GM23338 (cell line): ENCODE measurements around the gene NTN1. TPM values are rescaled to one million over a fixed set of nuclear protein-coding genes. Genes with fewer than 3 reads are reported as not detected.

ENCODE experiments used
- ATAC-seq: fragments of 200-7000 bp; cut with Tn5 transposase; 3 replicates; pipeline ENCODE4 v1.9.1; 2020
- DNase-seq: peaks from one replicate; pipeline ENCODE4 v3.0.0-alpha.2; 2015; ENCODE audit warnings: low spot score
- H2AFZ ChIP-seq: fragments of 200-600 bp; sonication (generic); 2 replicates; pipeline ENCODE4 v1.8.0; 2016; ENCODE audit warnings: antibody characterized with exemption, mild to moderate bottlenecking, moderate library complexity
- H3F3A ChIP-seq: fragments of 200-600 bp; sonication (generic); replicated peaks from 2 replicates; pipeline ENCODE4 v1.8.0; 2017; ENCODE audit warnings: antibody characterized with exemption, mixed run types, low read depth
- H3K27ac ChIP-seq: fragments of 200-600 bp; sonication (generic); 2 replicates; pipeline ENCODE4 v1.6.1; 2016; ENCODE audit warnings: low read depth
- H3K27me3 ChIP-seq: fragments of 200-600 bp; sonication (generic); 2 replicates; pipeline ENCODE4 v1.8.0; 2016; ENCODE audit warnings: mild to moderate bottlenecking, mixed run types, moderate library complexity; ENCODE audit not compliant: insufficient read depth
- H3K36me3 ChIP-seq: fragments of 200-600 bp; sonication (generic); 2 replicates; pipeline ENCODE4 v1.8.0; 2016; ENCODE audit warnings: mild to moderate bottlenecking; ENCODE audit not compliant: insufficient read depth
- H3K4me1 ChIP-seq: fragments of 200-600 bp; sonication (generic); 2 replicates; pipeline ENCODE4 v1.8.0; 2016; ENCODE audit warnings: mild to moderate bottlenecking, moderate library complexity; ENCODE audit not compliant: insufficient read depth
- H3K4me2 ChIP-seq: fragments of 200-600 bp; sonication (generic); 2 replicates; pipeline ENCODE4 v1.7.1; 2017; ENCODE audit warnings: mixed run types
- H3K4me3 ChIP-seq: fragments of 200-600 bp; sonication (generic); 2 replicates; pipeline ENCODE4 v1.6.1; 2016; ENCODE audit warnings: mixed run types
- H3K79me2 ChIP-seq: fragments of 200-600 bp; sonication (generic); replicated peaks from 2 replicates; pipeline ENCODE4 v1.8.0; 2017; ENCODE audit warnings: mild to moderate bottlenecking; ENCODE audit not compliant: insufficient read depth
- H3K9me2 ChIP-seq: fragments of 200-600 bp; sonication (generic); 2 replicates; pipeline ENCODE4 v1.8.0; 2017; ENCODE audit not compliant: insufficient read depth
- H4K20me1 ChIP-seq: fragments of 200-600 bp; sonication (generic); replicated peaks from 2 replicates; pipeline ENCODE4 v1.8.0; 2017; ENCODE audit warnings: mild to moderate bottlenecking; ENCODE audit not compliant: insufficient read depth
- H3K27ac Mint-ChIP-seq: 2 replicates; pipeline ENCODE4 v1.8.0; 2020; ENCODE audit warnings: inconsistent platforms, mild to moderate bottlenecking, moderate library complexity, mixed read lengths
- H3K27me3 Mint-ChIP-seq: 3 replicates; pipeline ENCODE4 v1.8.0; 2022; ENCODE audit warnings: low read depth, mild to moderate bottlenecking, moderate library complexity, mixed read lengths, inconsistent platforms; ENCODE audit not compliant: insufficient read depth, poor library complexity
- H3K36me3 Mint-ChIP-seq: 3 replicates; pipeline ENCODE4 v1.8.0; 2021; ENCODE audit warnings: low read depth, mild to moderate bottlenecking, inconsistent platforms, moderate library complexity, mixed read lengths
- H3K4me1 Mint-ChIP-seq: 3 replicates; pipeline ENCODE4 v1.8.0; 2020; ENCODE audit warnings: mild to moderate bottlenecking, inconsistent platforms, mixed read lengths
- H3K4me3 Mint-ChIP-seq: 3 replicates; pipeline ENCODE4 v1.8.0; 2021; ENCODE audit warnings: moderate library complexity, mild to moderate bottlenecking, inconsistent platforms, mixed read lengths
- H3K9me3 Mint-ChIP-seq: 3 replicates; pipeline ENCODE4 v1.8.0; 2020; ENCODE audit warnings: moderate library complexity, mild to moderate bottlenecking, inconsistent platforms, mixed read lengths
- CREB1 ChIP-seq: fragments of 250-450 bp; sonication (Bioruptor Pico); IDR thresholded peaks from 2 replicates; pipeline ENCODE4 v1.5.0; 2020; ENCODE audit warnings: low read depth, mild to moderate bottlenecking, moderate library complexity
- EZH2 ChIP-seq: fragments of 200-600 bp; sonication (generic); IDR thresholded peaks from one replicate; pipeline ENCODE4 v1.8.0; 2017; ENCODE audit warnings: antibody characterized with exemption, mild to moderate bottlenecking, low read depth; ENCODE audit not compliant: unreplicated experiment
- EZH2phosphoT487 ChIP-seq: fragments of 200-600 bp; sonication (generic); IDR thresholded peaks from one replicate; pipeline ENCODE4 v1.8.1; 2018; ENCODE audit warnings: antibody characterized with exemption; ENCODE audit not compliant: unreplicated experiment
- JUNB ChIP-seq: IDR thresholded peaks from one replicate; pipeline ENCODE4 v1.6.1; 2016; ENCODE audit warnings: antibody characterized with exemption; ENCODE audit not compliant: unreplicated experiment
- NANOG ChIP-seq: IDR thresholded peaks from 2 replicates; pipeline ENCODE4 v1.6.1; 2016; ENCODE audit warnings: antibody characterized with exemption, borderline replicate concordance
- STAT1 ChIP-seq: IDR thresholded peaks from one replicate; pipeline ENCODE4 v1.6.1; 2016; ENCODE audit warnings: antibody characterized with exemption; ENCODE audit not compliant: unreplicated experiment
- ZNF114 ChIP-seq: fragments of 250-450 bp; sonication (Bioruptor Pico); IDR thresholded peaks from 2 replicates; pipeline ENCODE4 v1.5.0; 2020; ENCODE audit warnings: mild to moderate bottlenecking, moderate library complexity
- ZNF331 ChIP-seq: fragments of 250-450 bp; sonication (Bioruptor Pico); IDR thresholded peaks from 2 replicates; pipeline ENCODE4 v1.5.0; 2020; ENCODE audit warnings: low read depth, mild to moderate bottlenecking, moderate library complexity
- polyA plus RNA-seq: library from polyadenylated mRNA; unstranded; fragments of >200 nt; fragmentation: Nextera tagmentation; extraction: Ambion mirVana; gene quantifications from 2 replicates; pipeline ENCODE4 v1.2.1, GENCODE V29; 2016
- total RNA-seq: library from RNA; depleted of rRNA; stranded (reverse); fragments of >200 nt; shearing (Covaris generic); gene quantifications from 2 replicates; pipeline ENCODE4 v1.2.3, GENCODE V29; 2014
- TF ChIP-seq, protein P1 (sequence below): fragments of 250-450 bp; sonication (Bioruptor Pico); IDR thresholded peaks from 2 replicates; pipeline ENCODE4 v1.5.0; 2020; ENCODE audit warnings: mild to moderate bottlenecking, moderate library complexity
- TF ChIP-seq, protein P2 (sequence below): IDR thresholded peaks from 2 replicates; pipeline ENCODE4 v1.6.1; 2016; ENCODE audit warnings: antibody characterized with exemption
- TF ChIP-seq, protein P3 (sequence below): IDR thresholded peaks from one replicate; pipeline ENCODE4 v1.6.1; 2018; ENCODE audit warnings: antibody characterized with exemption; ENCODE audit not compliant: unreplicated experiment

The NTN1 gene
- total and polyA plus RNA-seq, 2 experiments from 2014 or later, result 0.57 to 2.6 TPM

DNA sequence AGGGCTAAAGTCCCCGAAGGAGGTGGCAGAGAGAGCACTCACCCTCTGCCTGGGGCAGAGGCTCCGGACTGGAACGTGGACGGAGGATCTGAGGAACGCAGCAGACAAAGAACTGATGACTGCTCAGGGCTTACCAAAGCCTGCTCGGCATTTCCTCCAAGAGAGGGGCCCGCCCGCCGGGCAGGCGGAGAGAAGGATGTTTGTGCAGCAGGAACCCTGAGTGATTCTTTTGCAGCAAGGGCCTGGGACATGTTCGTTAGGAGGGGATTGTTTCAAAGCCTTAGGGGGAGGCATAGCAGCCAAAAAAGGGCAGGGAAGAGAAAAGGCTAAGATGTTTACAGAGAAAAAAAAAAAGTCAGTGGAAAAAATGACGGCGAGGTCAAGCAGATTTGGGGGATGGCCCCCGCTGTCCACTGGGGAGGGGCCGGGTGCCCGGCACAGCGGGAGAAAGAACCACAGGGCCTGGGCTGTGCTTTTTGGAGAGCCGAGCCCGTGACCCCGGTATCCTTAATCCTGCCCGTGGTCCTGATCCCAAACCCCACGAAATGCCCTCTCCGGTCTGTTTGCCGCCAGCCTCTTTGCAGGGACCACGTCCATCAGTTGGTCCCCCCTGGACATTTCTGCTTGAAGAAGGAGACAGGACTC is 129.3 kb downstream of the NTN1 start:
- H3K4me3 ChIP-seq, result no peak overlapping the region
- no peak overlapping the region for H3K4me2 ChIP-seq
- H2AFZ ChIP-seq, result no peak overlapping the region
- no peaks in the 10 kb centered on the region for H3K27me3 ChIP-seq
- Mint-ChIP-seq H3K4me3 (no peak overlapping the region), H3K9me3 (peaks cover 3% of the 10 kb centered on the region; the same call in 1 of the 3 replicates), H3K27me3 (peaks cover 21% of the 10 kb centered on the region), H3K36me3 (no peaks in the 10 kb centered on the region), H3K4me1 (peaks cover 18% of the 10 kb centered on the region), H3K27ac (no peak overlapping the region; the same call in 1 of the 2 replicates)
- ATAC-seq (no peak), DNase-seq (no peak)
- no peaks in the 10 kb centered on the region for H4K20me1 ChIP-seq
- H3K9me2 ChIP-seq, result no peaks in the 10 kb centered on the region
- TF ChIP-seq JUNB (no peak), STAT1 (no peak), EZH2phosphoT487 (no peak), ZNF114 (CRISPR knock-in tag) (no peak), EZH2 (no peak), NANOG (no peak), CREB1 (no peak), ZNF331 (CRISPR knock-in tag) (no peak)
- TF ChIP-seq, protein P1, sequence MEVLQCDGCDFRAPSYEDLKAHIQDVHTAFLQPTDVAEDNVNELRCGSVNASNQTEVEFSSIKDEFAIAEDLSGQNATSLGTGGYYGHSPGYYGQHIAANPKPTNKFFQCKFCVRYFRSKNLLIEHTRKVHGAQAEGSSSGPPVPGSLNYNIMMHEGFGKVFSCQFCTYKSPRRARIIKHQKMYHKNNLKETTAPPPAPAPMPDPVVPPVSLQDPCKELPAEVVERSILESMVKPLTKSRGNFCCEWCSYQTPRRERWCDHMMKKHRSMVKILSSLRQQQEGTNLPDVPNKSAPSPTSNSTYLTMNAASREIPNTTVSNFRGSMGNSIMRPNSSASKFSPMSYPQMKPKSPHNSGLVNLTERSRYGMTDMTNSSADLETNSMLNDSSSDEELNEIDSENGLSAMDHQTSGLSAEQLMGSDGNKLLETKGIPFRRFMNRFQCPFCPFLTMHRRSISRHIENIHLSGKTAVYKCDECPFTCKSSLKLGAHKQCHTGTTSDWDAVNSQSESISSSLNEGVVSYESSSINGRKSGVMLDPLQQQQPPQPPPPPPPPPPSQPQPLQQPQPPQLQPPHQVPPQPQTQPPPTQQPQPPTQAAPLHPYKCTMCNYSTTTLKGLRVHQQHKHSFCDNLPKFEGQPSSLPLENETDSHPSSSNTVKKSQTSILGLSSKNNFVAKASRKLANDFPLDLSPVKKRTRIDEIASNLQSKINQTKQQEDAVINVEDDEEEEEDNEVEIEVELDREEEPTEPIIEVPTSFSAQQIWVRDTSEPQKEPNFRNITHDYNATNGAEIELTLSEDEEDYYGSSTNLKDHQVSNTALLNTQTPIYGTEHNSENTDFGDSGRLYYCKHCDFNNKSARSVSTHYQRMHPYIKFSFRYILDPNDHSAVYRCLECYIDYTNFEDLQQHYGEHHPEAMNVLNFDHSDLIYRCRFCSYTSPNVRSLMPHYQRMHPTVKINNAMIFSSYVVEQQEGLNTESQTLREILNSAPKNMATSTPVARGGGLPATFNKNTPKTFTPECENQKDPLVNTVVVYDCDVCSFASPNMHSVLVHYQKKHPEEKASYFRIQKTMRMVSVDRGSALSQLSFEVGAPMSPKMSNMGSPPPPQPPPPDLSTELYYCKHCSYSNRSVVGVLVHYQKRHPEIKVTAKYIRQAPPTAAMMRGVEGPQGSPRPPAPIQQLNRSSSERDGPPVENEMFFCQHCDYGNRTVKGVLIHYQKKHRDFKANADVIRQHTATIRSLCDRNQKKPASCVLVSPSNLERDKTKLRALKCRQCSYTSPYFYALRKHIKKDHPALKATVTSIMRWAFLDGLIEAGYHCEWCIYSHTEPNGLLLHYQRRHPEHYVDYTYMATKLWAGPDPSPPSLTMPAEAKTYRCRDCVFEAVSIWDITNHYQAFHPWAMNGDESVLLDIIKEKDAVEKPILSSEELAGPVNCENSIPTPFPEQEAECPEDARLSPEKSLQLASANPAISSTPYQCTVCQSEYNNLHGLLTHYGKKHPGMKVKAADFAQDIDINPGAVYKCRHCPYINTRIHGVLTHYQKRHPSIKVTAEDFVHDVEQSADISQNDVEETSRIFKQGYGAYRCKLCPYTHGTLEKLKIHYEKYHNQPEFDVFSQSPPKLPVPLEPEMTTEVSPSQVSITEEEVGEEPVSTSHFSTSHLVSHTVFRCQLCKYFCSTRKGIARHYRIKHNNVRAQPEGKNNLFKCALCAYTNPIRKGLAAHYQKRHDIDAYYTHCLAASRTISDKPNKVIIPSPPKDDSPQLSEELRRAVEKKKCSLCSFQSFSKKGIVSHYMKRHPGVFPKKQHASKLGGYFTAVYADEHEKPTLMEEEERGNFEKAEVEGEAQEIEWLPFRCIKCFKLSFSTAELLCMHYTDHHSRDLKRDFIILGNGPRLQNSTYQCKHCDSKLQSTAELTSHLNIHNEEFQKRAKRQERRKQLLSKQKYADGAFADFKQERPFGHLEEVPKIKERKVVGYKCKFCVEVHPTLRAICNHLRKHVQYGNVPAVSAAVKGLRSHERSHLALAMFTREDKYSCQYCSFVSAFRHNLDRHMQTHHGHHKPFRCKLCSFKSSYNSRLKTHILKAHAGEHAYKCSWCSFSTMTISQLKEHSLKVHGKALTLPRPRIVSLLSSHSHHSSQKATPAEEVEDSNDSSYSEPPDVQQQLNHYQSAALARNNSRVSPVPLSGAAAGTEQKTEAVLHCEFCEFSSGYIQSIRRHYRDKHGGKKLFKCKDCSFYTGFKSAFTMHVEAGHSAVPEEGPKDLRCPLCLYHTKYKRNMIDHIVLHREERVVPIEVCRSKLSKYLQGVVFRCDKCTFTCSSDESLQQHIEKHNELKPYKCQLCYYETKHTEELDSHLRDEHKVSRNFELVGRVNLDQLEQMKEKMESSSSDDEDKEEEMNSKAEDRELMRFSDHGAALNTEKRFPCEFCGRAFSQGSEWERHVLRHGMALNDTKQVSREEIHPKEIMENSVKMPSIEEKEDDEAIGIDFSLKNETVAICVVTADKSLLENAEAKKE (CRISPR knock-in tag), result no peak
- TF ChIP-seq, protein P2, sequence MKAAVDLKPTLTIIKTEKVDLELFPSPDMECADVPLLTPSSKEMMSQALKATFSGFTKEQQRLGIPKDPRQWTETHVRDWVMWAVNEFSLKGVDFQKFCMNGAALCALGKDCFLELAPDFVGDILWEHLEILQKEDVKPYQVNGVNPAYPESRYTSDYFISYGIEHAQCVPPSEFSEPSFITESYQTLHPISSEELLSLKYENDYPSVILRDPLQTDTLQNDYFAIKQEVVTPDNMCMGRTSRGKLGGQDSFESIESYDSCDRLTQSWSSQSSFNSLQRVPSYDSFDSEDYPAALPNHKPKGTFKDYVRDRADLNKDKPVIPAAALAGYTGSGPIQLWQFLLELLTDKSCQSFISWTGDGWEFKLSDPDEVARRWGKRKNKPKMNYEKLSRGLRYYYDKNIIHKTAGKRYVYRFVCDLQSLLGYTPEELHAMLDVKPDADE, result no peak
- TF ChIP-seq, protein P3, sequence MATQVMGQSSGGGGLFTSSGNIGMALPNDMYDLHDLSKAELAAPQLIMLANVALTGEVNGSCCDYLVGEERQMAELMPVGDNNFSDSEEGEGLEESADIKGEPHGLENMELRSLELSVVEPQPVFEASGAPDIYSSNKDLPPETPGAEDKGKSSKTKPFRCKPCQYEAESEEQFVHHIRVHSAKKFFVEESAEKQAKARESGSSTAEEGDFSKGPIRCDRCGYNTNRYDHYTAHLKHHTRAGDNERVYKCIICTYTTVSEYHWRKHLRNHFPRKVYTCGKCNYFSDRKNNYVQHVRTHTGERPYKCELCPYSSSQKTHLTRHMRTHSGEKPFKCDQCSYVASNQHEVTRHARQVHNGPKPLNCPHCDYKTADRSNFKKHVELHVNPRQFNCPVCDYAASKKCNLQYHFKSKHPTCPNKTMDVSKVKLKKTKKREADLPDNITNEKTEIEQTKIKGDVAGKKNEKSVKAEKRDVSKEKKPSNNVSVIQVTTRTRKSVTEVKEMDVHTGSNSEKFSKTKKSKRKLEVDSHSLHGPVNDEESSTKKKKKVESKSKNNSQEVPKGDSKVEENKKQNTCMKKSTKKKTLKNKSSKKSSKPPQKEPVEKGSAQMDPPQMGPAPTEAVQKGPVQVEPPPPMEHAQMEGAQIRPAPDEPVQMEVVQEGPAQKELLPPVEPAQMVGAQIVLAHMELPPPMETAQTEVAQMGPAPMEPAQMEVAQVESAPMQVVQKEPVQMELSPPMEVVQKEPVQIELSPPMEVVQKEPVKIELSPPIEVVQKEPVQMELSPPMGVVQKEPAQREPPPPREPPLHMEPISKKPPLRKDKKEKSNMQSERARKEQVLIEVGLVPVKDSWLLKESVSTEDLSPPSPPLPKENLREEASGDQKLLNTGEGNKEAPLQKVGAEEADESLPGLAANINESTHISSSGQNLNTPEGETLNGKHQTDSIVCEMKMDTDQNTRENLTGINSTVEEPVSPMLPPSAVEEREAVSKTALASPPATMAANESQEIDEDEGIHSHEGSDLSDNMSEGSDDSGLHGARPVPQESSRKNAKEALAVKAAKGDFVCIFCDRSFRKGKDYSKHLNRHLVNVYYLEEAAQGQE, result no peak
- no peaks in the 10 kb centered on the region for H3K79me2 ChIP-seq
- H3F3A ChIP-seq, result no peaks in the 10 kb centered on the region
- H3K4me1 ChIP-seq, result no peaks in the 10 kb centered on the region
- no peak overlapping the region for H3K27ac ChIP-seq
- no peaks in the 10 kb centered on the region for H3K36me3 ChIP-seq
